Colonic mucosa (tissue), 4 donors: ENCODE data around the gene CABLES1. TPM values are rescaled to one million over a fixed set of nuclear protein-coding genes. Genes with fewer than 3 reads are reported as not detected.
"Not testable (repeated sequence)": the region's sequence is repeated elsewhere in the genome, so short reads cannot be mapped to it uniquely, and the experiment has no call there.

Experiments used
- DNase-seq: peaks from one replicate; pipeline ENCODE4 v3.0.0-alpha.2; 2020
- H3K27ac ChIP-seq: fragments of 200-600 bp; one replicate; pipeline ENCODE4 v1.8.0; 2021
- H3K27me3 ChIP-seq: fragments of 200-600 bp; one replicate; pipeline ENCODE4 v1.8.0; 2021
- H3K36me3 ChIP-seq: fragments of 200-600 bp; one replicate; pipeline ENCODE4 v1.8.0; 2021
- H3K4me1 ChIP-seq: fragments of 200-600 bp; one replicate; pipeline ENCODE4 v1.8.0; 2021; ENCODE audit warnings: mild to moderate bottlenecking
- H3K4me3 ChIP-seq: fragments of 200-600 bp; one replicate; pipeline ENCODE4 v1.8.0; 2021
- H3K9ac ChIP-seq, 2 donors: one replicate each; pipeline ENCODE4 v1.7.0; 2013; ENCODE audit warnings: control low read depth in 2 of 2, low read depth in 2 of 2, low read length in 2 of 2
- H3K9me3 ChIP-seq: fragments of 200-600 bp; one replicate; pipeline ENCODE4 v1.8.0; 2021
- CTCF ChIP-seq: fragments of 200-600 bp; IDR thresholded peaks from one replicate; pipeline ENCODE4 v1.8.0; 2022; ENCODE audit warnings: antibody characterized with exemption, mild to moderate bottlenecking
- intact Hi-C: fragments of 100-400 bp; cut with DNase I; formaldehyde crosslinking; loops from one replicate; pipeline ENCODE4 v1.14.1; 2022
- total RNA-seq, 2 donors: library from RNA; stranded (reverse); fragmentation: NEBNext Ultra II Directional in 1 of 2; extraction: Animal tissue kit (Norgen Biotek cat#: 25700) in 1 of 2; gene quantifications; one replicate each; pipeline ENCODE4 v1.2.1, GENCODE V29; 2021
- donor health status: healthy.
- donor health status: DM: no; HTN: no; CAD: no.
- donor health status: DM: no; HTN: no; CAD: no.

Gene CABLES1
- total RNA-seq, 2 donors from 2014 or later, result 4.2 to 6.2 TPM

DNA sequence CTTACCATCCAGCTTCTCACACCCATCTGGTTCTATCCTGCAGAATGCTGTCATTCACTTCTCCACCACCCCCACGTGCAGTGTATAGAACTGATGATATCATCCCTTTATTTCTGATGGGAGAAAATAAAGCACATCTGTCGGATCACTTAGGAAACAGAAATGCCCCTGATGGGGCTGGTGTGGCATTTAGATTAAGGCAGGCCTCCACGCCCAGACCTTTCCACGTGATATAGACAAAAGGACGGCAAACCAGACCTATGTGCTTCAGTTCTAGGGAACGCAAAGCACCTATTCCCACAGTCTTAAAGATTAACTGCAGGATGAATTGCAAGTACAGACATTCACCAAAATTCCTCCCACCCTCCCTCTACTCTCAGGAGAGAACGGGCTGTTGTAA, 27.6 kb upstream of the CABLES1 start:
- H3K4me3 ChIP-seq, result no peak overlapping the region
- intact Hi-C loops, result no loop called here
- H3K27ac ChIP-seq, result no peak overlapping the region
- TF ChIP-seq CTCF, result no peak
- H3K4me1 ChIP-seq, result no peaks in the 10 kb centered on the region
- H3K9me3 ChIP-seq, result no peaks in the 10 kb centered on the region
- H3K27me3 ChIP-seq, result no peaks in the 10 kb centered on the region
- no peak for DNase-seq
- no peak overlapping the region for H3K9ac ChIP-seq
- no peaks in the 10 kb centered on the region for H3K36me3 ChIP-seq

GRCh38 chr18:23108496-23108895, 26.8 kb upstream of the CABLES1 start:
- H3K9ac ChIP-seq, result no peak overlapping the region

DNA sequence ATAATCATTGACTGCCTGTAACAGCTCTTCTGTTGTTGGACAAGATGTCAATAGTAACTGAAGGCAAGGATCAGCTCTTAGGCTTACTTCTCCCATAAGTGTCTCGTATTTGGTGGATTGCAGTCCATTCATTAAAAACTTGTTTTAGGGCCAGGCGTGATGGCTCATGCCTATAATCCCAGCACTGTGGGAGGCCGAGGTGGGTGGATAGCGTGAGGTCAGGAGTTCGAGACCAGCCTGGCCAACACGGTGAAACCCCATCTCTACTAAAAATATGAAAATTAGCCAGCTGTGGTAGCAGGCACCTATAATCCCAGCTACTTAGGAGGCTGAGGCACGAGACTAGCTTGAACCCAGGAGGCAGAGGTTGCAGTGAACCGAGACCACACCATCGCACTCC, 26.1 kb upstream of the CABLES1 start:
- H3K4me1 ChIP-seq, H3K27ac ChIP-seq, H3K9ac ChIP-seq, H3K27me3 ChIP-seq, H3K9me3 ChIP-seq, H3K4me3 ChIP-seq, H3K36me3 ChIP-seq, DNase-seq, intact Hi-C loops: not testable (repeated sequence)

More at GRCh38 chr18:23108496-23108895, 26.8 kb upstream of the CABLES1 start:
- Histone ChIP-seq H3K27me3 (no peaks in the 10 kb centered on the region), H3K27ac (no peak overlapping the region), H3K4me1 (no peaks in the 10 kb centered on the region), H3K9me3 (no peaks in the 10 kb centered on the region), H3K36me3 (no peaks in the 10 kb centered on the region), H3K4me3 (no peak overlapping the region)
- intact Hi-C loops, result no loop called here
- TF ChIP-seq CTCF, result no peak
- no peak for DNase-seq

- no peaks in the 10 kb centered on the region for H3K36me3 ChIP-seq
- no peaks in the 10 kb centered on the region for H3K27me3 ChIP-seq
- H3K4me1 ChIP-seq, result peaks cover 3% of the 10 kb centered on the region
- H3K9me3 ChIP-seq, result no peaks in the 10 kb centered on the region
- TF ChIP-seq CTCF, result no peak
- no peak overlapping the region for H3K27ac ChIP-seq
- intact Hi-C loops, result no loop called here
- H3K4me3 ChIP-seq, result no peak overlapping the region
- no peak overlapping the region for H3K9ac ChIP-seq
- no peak for DNase-seq
Measured at GRCh38 chr18:23113576-23113975, 21.7 kb upstream of the CABLES1 start.

DNA sequence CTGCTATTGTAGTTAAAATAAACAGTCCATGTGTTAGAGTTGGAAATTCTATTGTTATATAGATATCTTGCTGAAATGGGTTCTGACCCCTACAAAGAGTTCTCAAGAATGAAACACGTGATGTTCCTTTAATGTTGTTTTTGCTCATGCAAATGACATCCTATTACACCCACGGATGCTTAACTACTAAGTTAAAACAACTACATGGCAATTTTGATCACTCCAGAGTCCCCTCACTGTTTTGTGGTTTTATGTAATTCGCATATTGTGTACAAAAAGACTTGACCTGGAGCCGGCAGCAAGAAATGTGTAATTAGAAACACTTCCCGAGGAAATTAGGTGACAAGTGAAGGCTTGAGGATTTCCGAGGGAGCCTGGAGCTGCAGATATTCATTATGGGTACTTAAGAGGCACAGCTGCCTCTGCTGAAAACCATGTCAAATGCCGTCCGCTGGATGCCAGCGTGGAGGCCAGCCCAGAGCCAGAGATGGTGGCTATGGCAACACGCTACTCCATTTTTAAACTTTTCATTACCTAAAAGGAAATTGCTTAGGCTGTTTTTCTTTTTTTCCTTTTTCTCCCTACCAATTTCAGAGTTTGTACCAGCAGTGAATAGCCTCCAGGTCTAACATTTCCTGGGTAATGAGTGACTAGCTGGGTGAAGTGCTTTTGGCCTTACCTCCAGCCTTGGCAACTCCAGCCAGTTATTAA, 21.0 kb upstream of the CABLES1 start:
- H3K36me3 ChIP-seq, result no peaks in the 10 kb centered on the region
- TF ChIP-seq CTCF, result no peak
- H3K4me3 ChIP-seq, result no peak overlapping the region
- no peaks in the 10 kb centered on the region for H3K9me3 ChIP-seq
- no peak overlapping the region for H3K9ac ChIP-seq
- intact Hi-C loops, result no loop called here
- H3K27me3 ChIP-seq, result no peaks in the 10 kb centered on the region
- peaks cover 3% of the 10 kb centered on the region for H3K4me1 ChIP-seq
- DNase-seq, result no peak
- no peak overlapping the region for H3K27ac ChIP-seq

GRCh38 chr18:23114911-23115310, 20.4 kb upstream of the CABLES1 start:
- Histone ChIP-seq H3K36me3 (no peaks in the 10 kb centered on the region), H3K9me3 (no peaks in the 10 kb centered on the region), H3K27ac (no peak overlapping the region), H3K4me3 (no peak overlapping the region), H3K9ac (no peak overlapping the region), H3K27me3 (no peaks in the 10 kb centered on the region), H3K4me1 (peaks cover 3% of the 10 kb centered on the region)
- TF ChIP-seq CTCF, result no peak
- intact Hi-C loops, result no loop called here
- no peak for DNase-seq
